Thyroid gland (tissue), 4 donors: ENCODE results near the gene FOXC2.

Experiments
- CTCF ChIP-seq, 6 experiments: fragments of 200-600 bp in 3 of 6; fragments of 450-650 bp in 3 of 6; sonication (generic) in 3 of 6; IDR thresholded peaks; one replicate each; pipeline ENCODE4 v1.5.1; 2016 to 2019; ENCODE audit warnings: antibody characterized with exemption in 6 of 6, mild to moderate bottlenecking in 2 of 6, inconsistent platforms in 1 of 6, moderate library complexity in 1 of 6
- POLR2A ChIP-seq, 2 donors: fragments of 450-650 bp; IDR thresholded peaks; one replicate each; pipeline ENCODE4 v1.6.1; 2017; ENCODE audit warnings: antibody characterized with exemption in 2 of 2, mild to moderate bottlenecking in 2 of 2, moderate library complexity in 1 of 2

GRCh38 chr16:86601356-86601755, 34.7 kb downstream of the FOXC2 start:
- TF ChIP-seq CTCF (IDR thresholded peaks at IDR 0.05), result no peak
- TF ChIP-seq POLR2A (IDR thresholded peaks at IDR 0.05), result no peak
